Smooth muscle cell (in vitro differentiated cells): ENCODE data around the gene PTPRN2. TPM values are rescaled to one million over a fixed set of nuclear protein-coding genes. Genes with fewer than 3 reads are reported as not detected.

Experiments
- DNase-seq: peaks from one replicate; lab custom pipeline; 2025; ENCODE audit not compliant: unreplicated experiment; lab: John Stamatoyannopoulos, UW
- H2AFZ ChIP-seq: fragments of 200-600 bp; sonication (generic); 2 replicates; pipeline ENCODE4 v1.6.0; 2016; ENCODE audit warnings: antibody characterized with exemption, low read depth, mild to moderate bottlenecking
- H3F3A ChIP-seq: fragments of 200-600 bp; sonication (generic); 2 replicates; pipeline ENCODE4 v1.6.0; 2017; ENCODE audit warnings: antibody characterized with exemption, low read depth
- H3K27ac ChIP-seq: fragments of 200-600 bp; sonication (generic); 2 replicates; pipeline ENCODE4 v1.5.1; 2016; ENCODE audit warnings: low read depth, mild to moderate bottlenecking
- H3K27me3 ChIP-seq: fragments of 200-600 bp; sonication (generic); 2 replicates; pipeline ENCODE4 v1.6.1; 2016; ENCODE audit warnings: low read depth, mild to moderate bottlenecking
- H3K36me3 ChIP-seq: fragments of 200-600 bp; sonication (generic); 2 replicates; pipeline ENCODE4 v1.5.1; 2016; ENCODE audit warnings: low read depth
- H3K4me1 ChIP-seq: fragments of 200-600 bp; sonication (generic); 2 replicates; pipeline ENCODE4 v1.5.1; 2016; ENCODE audit warnings: low read depth
- H3K4me2 ChIP-seq: fragments of 200-600 bp; sonication (generic); 2 replicates; pipeline ENCODE4 v1.6.0; 2016; ENCODE audit warnings: mild to moderate bottlenecking
- H3K4me3 ChIP-seq: fragments of 200-600 bp; sonication (generic); 2 replicates; pipeline ENCODE4 v1.5.1; 2016; ENCODE audit warnings: mild to moderate bottlenecking
- H3K79me2 ChIP-seq: fragments of 200-600 bp; sonication (generic); 2 replicates; pipeline ENCODE4 v1.6.0; 2016; ENCODE audit warnings: low read depth, mild to moderate bottlenecking
- H3K9ac ChIP-seq: fragments of 200-600 bp; sonication (generic); 2 replicates; pipeline ENCODE4 v1.6.0; 2016; ENCODE audit warnings: low read depth
- H3K9me3 ChIP-seq: fragments of 200-600 bp; sonication (generic); replicated peaks from 2 replicates; pipeline ENCODE4 v1.5.1; 2016; ENCODE audit warnings: low read depth
- H4K20me1 ChIP-seq: fragments of 200-600 bp; sonication (generic); 2 replicates; pipeline ENCODE4 v1.6.0; 2016; ENCODE audit warnings: low read depth
- WGBS: methylation state at CpG from one replicate; pipeline ENCODE4 v1.1.7; 2016; ENCODE audit warnings: low lambda C conversion rate; 5-methylcytosine and 5-hydroxymethylcytosine counted together
- polyA plus RNA-seq: library from polyadenylated mRNA; unstranded; fragments of >200 nt; fragmentation: Nextera tagmentation; extraction: Ambion mirVana; gene quantifications from 2 replicates; pipeline ENCODE4 v1.2.1, GENCODE V29; 2016
- total RNA-seq: library from RNA; depleted of rRNA; stranded (reverse); fragments of >200 nt; gene quantifications from 2 replicates; pipeline ENCODE4 v1.2.3, GENCODE V29; 2014
- TF ChIP-seq, protein P1 (sequence below): fragments of 200-600 bp; sonication (generic); IDR thresholded peaks from 2 replicates; pipeline ENCODE4 v1.5.1; 2017; ENCODE audit warnings: borderline replicate concordance, mild to moderate bottlenecking, antibody characterized with exemption; ENCODE audit not compliant: insufficient read depth, poor library complexity, severe bottlenecking

PTPRN2 gene
- total and polyA plus RNA-seq, 2 experiments from 2014 or later: 0.09 to 0.87 TPM

DNA sequence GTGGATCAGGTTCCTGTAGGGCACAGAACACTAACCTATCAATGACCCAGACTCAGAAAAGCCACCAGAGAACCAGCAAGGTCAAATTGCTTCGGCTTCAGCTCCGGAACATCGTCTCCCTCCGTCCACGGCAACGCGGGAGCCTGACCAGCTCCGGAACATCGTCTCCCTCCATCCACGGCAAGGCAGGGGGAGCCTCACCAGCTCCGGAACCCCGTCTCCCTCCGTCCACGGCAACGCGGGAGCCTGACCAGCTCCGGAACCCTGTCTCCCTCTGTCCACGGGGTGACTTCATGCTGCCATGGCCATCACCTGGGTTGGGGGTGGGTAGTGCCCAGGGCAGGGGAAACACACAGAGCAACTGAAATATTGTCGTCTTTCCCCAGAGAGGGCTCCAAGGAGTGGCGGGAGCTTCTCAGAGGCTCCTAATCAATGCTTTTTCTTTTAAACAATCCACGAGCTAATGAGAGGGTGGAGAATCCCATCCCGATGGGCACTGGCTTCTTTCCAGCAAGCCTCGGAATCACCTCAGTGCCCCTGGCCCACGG lies 847.3 kb downstream of the PTPRN2 start:
- WGBS: 94% methylated on average over 24 of the region's 24 CpGs
- H3K36me3 ChIP-seq: no peaks in the 10 kb centered on the region
- H2AFZ ChIP-seq: no peak overlapping the region
- H3K9me3 ChIP-seq: no peaks in the 10 kb centered on the region
- TF ChIP-seq, protein P1, sequence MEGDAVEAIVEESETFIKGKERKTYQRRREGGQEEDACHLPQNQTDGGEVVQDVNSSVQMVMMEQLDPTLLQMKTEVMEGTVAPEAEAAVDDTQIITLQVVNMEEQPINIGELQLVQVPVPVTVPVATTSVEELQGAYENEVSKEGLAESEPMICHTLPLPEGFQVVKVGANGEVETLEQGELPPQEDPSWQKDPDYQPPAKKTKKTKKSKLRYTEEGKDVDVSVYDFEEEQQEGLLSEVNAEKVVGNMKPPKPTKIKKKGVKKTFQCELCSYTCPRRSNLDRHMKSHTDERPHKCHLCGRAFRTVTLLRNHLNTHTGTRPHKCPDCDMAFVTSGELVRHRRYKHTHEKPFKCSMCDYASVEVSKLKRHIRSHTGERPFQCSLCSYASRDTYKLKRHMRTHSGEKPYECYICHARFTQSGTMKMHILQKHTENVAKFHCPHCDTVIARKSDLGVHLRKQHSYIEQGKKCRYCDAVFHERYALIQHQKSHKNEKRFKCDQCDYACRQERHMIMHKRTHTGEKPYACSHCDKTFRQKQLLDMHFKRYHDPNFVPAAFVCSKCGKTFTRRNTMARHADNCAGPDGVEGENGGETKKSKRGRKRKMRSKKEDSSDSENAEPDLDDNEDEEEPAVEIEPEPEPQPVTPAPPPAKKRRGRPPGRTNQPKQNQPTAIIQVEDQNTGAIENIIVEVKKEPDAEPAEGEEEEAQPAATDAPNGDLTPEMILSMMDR: no peak
- H3K27ac ChIP-seq: no peak overlapping the region
- no peak overlapping the region for H3K4me2 ChIP-seq
- H3K27me3 ChIP-seq: peaks cover 10% of the 10 kb centered on the region
- no peaks in the 10 kb centered on the region for H3K4me1 ChIP-seq
- H4K20me1 ChIP-seq: no peaks in the 10 kb centered on the region
- H3F3A ChIP-seq: no peaks in the 10 kb centered on the region
- H3K79me2 ChIP-seq: no peaks in the 10 kb centered on the region
- DNase-seq: no peak
- H3K9ac ChIP-seq: no peak overlapping the region
- no peak overlapping the region for H3K4me3 ChIP-seq

DNA sequence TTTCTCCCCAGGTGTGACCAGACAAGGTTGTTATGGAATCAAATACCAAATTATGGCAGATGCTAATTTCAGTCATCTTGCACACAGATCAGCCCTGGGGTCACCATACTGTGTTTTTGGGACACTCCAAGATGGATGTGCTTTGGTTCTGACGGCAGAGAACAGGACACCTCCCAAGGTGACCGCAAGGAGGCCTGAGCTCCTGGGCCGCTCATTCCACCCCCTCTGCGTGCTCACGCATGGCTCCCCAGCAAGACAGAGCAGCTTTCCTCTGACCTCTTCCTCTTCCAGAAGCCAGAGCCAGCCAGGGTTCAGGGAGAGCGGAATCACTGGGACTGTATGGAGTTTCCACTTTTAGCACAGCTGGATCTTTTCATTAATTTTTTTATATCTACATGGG lies 848.0 kb downstream of the PTPRN2 start:
- no peak for DNase-seq

DNA sequence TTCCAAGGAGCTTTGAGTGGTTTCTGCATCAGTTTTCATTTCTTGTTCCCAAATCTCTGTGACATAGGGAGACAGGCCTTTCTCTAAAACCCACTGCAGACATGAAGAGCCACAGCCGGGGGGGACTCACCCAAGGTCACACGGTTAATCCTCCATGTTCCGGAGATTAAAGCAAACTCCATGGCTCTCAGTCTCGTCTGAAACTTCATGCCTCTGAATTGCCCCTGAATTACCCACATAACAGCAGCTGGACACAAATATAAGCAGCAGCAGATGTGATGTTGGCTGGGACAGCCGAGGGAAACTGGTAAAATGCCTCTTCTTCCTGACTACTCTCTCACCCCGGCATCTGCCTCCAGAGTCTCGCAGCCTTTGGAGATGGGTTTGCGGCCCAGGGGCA lies 848.6 kb downstream of the PTPRN2 start:
- Histone ChIP-seq H3K9me3 (no peaks in the 10 kb centered on the region), H3K4me2 (no peak overlapping the region), H3K27me3 (peaks cover 21% of the 10 kb centered on the region), H3F3A (no peaks in the 10 kb centered on the region), H3K79me2 (no peaks in the 10 kb centered on the region), H3K4me1 (no peaks in the 10 kb centered on the region), H3K27ac (no peak overlapping the region), H2AFZ (no peak overlapping the region), H3K9ac (no peak overlapping the region), H3K4me3 (no peak overlapping the region), H3K36me3 (no peaks in the 10 kb centered on the region), H4K20me1 (no peaks in the 10 kb centered on the region)
- WGBS: 84% methylated on average over 8 of the region's 8 CpGs
- TF ChIP-seq, protein P1: no peak
- no peak for DNase-seq

More for the DNA sequence above, 848.0 kb downstream of the PTPRN2 start:
- Histone ChIP-seq H2AFZ (no peak overlapping the region), H3K4me1 (no peaks in the 10 kb centered on the region), H3F3A (no peaks in the 10 kb centered on the region), H3K79me2 (no peaks in the 10 kb centered on the region), H4K20me1 (no peaks in the 10 kb centered on the region), H3K9ac (no peak overlapping the region), H3K27ac (no peak overlapping the region), H3K36me3 (no peaks in the 10 kb centered on the region), H3K27me3 (peaks cover 15% of the 10 kb centered on the region), H3K4me2 (no peak overlapping the region), H3K4me3 (no peak overlapping the region), H3K9me3 (no peaks in the 10 kb centered on the region)
- WGBS: 89% methylated on average over 6 of the region's 6 CpGs
- TF ChIP-seq, protein P1: no peak

DNA sequence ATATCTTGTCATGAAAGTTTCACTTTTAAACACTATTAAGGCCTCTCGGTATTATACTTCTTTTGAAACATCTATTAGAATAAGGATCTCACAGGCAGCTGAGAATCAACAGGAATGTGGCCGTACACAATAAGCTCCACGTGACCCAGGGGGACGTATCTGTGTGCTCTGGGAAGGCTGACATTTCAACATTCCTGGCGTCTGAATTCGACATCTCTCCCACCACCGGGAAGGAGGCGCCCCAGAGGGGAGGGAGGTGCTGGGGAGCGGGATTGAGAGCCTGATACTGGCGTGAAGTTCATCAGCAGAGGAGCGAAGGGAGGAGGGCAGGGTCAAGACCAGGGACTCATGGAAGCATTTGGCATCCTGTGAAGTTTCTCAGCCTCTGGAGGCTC lies 849.6 kb downstream of the PTPRN2 start:
- 26% methylated on average over 11 of the region's 11 CpGs for WGBS
- no peak for DNase-seq
- H3K4me2 ChIP-seq: peak overlapping the region; percentile 3
- H3K9me3 ChIP-seq: no peaks in the 10 kb centered on the region
- H3K4me1 ChIP-seq: no peaks in the 10 kb centered on the region
- H3K27me3 ChIP-seq: peaks cover 22% of the 10 kb centered on the region
- TF ChIP-seq, protein P1: no peak
- no peaks in the 10 kb centered on the region for H3K79me2 ChIP-seq
- H2AFZ ChIP-seq: no peak overlapping the region
- H4K20me1 ChIP-seq: no peaks in the 10 kb centered on the region
- H3K9ac ChIP-seq: no peak overlapping the region
- H3F3A ChIP-seq: no peaks in the 10 kb centered on the region
- no peak overlapping the region for H3K27ac ChIP-seq
- H3K36me3 ChIP-seq: no peaks in the 10 kb centered on the region
- no peak overlapping the region for H3K4me3 ChIP-seq
